Mammary epithelial cell (primary cell): ENCODE data around the gene SEL1L.

Experiments used
- EZH2 ChIP-seq: IDR thresholded peaks from 2 replicates; pipeline ENCODE4 v1.6.1; 2012; ENCODE audit warnings: low read length, inconsistent platforms, borderline replicate concordance
- TF ChIP-seq, protein P1 (sequence below), 2 donors: IDR thresholded peaks in 1 of 2; conservative IDR thresholded peaks in 1 of 2; 2 replicates each; pipeline ENCODE4 v1.5.1; 2011 to 2012; ENCODE audit warnings: inconsistent platforms in 2 of 2, low read length in 2 of 2, mild to moderate bottlenecking in 2 of 2, control low read depth in 1 of 2, low read depth in 1 of 2; ENCODE audit not compliant: insufficient read depth in 1 of 2; ENCODE audit errors: extremely low read depth in 1 of 2

DNA sequence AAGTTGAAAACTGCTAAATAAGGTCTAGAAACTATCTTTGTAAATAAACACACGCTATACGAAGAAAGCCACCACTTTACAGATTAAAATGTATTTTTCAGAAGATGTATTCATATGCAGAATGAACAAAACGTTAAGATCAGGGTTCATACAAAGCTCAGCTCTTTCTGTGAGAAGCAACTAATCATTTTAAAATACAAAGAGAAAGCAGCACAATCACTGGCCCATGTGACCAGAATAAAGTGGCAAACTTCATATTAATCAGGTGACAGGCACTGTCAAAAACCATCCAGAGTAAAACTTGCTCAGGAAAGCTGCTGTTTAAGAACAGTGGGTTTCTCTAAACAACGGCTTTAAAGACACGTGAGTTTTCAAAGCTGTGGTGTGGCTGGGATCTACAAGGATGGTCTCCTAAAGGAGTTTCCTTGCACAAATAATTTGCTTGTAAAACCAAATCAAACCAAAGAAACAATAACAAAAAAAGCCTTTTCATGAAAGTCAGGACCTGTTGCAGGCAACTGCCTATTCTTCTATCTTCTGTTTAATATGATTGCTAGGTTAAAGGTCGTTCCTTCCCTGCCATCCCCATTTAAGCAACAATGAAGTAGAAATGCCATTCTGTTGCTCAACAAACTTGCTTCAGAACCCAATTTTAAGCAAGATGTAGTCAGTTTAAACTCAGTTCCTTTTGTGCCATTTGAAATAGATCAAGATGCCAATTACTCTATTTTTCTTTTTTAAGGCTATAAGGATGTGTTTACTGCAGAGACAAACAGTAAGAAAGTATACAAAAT, 22.3 kb downstream of the SEL1L start:
- TF ChIP-seq, protein P1, sequence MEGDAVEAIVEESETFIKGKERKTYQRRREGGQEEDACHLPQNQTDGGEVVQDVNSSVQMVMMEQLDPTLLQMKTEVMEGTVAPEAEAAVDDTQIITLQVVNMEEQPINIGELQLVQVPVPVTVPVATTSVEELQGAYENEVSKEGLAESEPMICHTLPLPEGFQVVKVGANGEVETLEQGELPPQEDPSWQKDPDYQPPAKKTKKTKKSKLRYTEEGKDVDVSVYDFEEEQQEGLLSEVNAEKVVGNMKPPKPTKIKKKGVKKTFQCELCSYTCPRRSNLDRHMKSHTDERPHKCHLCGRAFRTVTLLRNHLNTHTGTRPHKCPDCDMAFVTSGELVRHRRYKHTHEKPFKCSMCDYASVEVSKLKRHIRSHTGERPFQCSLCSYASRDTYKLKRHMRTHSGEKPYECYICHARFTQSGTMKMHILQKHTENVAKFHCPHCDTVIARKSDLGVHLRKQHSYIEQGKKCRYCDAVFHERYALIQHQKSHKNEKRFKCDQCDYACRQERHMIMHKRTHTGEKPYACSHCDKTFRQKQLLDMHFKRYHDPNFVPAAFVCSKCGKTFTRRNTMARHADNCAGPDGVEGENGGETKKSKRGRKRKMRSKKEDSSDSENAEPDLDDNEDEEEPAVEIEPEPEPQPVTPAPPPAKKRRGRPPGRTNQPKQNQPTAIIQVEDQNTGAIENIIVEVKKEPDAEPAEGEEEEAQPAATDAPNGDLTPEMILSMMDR (conservative IDR thresholded peaks at IDR 0.05 in 1 of 2, IDR thresholded peaks at IDR 0.05 in 1 of 2; ENCODE audit: extremely low read depth in 1 of 2, insufficient read depth in 1 of 2, low read depth in 1 of 2, low read length in 2 of 2) = no peak
- no peak for TF ChIP-seq EZH2
